ENCODE results near the gene CXCL8.

The CXCL8 gene

GRCh38 chr4:73707269-73707875 lies 33.0 kb upstream of the CXCL8 start:
- DNase-seq (no peak), ATAC-seq (replicated peaks) (no peak)
- no peak overlapping the region for H3K4me3 Mint-ChIP-seq
- H3K27me3 Mint-ChIP-seq, result no peaks in the 10 kb centered on the region
- no peak overlapping the region for H3K27ac Mint-ChIP-seq
- no peaks in the 10 kb centered on the region for H3K36me3 Mint-ChIP-seq (ENCODE audit: insufficient read depth)
- H3K4me1 Mint-ChIP-seq (ENCODE audit: low read depth in 2 of 2), result no peaks in the 10 kb centered on the region
- no peaks in the 10 kb centered on the region for H3K9me3 Mint-ChIP-seq

DNA sequence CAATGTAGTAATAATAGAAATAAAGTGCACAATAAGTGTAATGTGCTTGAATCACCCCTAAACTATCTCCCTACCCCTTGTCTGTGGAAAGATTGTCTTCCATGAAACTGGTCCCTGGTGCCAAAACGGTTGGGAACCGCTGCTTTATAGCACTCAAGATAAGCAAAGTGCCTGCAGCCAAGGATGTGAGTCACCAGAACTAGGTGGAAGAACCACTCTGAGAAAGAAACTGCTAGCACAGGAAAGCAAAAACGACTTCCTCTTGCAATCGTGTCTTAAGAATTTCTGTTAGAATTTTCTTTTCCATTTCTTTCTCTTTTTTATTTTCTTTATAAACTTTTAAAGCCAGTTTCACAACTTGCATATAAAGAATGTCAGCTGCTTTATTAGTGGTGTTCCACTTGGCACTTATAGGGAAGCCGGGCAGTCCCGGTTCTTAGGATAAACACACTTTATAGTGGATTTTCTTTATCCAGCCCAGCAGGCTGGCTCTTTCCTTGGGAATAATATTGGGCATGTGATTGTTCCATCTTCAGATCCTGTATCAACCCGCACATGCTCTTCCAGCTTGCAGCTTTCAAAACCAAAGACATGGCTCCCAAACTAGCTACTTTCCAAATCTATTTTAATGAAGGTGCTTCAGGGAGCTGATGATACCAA lies 32.3 kb upstream of the CXCL8 start:
- Mint-ChIP-seq H3K4me3 (no peak overlapping the region), H3K36me3 (ENCODE audit: insufficient read depth) (no peaks in the 10 kb centered on the region), H3K27me3 (no peaks in the 10 kb centered on the region), H3K4me1 (ENCODE audit: low read depth in 2 of 2) (no peaks in the 10 kb centered on the region), H3K27ac (no peak overlapping the region), H3K9me3 (no peaks in the 10 kb centered on the region)
- ATAC-seq (replicated peaks) (no peak), DNase-seq (no peak)

- Mint-ChIP-seq H3K4me1 (ENCODE audit: low read depth in 2 of 2) (no peaks in the 10 kb centered on the region), H3K9me3 (no peaks in the 10 kb centered on the region), H3K36me3 (ENCODE audit: insufficient read depth) (no peaks in the 10 kb centered on the region), H3K27ac (no peak overlapping the region), H3K27me3 (no peaks in the 10 kb centered on the region), H3K4me3 (no peak overlapping the region)
- ATAC-seq (replicated peaks) (no peak), DNase-seq (no peak)
Measured at GRCh38 chr4:73709451-73710033, 30.8 kb upstream of the CXCL8 start.

- H3K9me3 Mint-ChIP-seq, result no peaks in the 10 kb centered on the region
- no peak overlapping the region for H3K4me3 Mint-ChIP-seq
- H3K27me3 Mint-ChIP-seq, result no peaks in the 10 kb centered on the region
- H3K27ac Mint-ChIP-seq, result no peak overlapping the region
- ATAC-seq (replicated peaks), result no peak
- H3K36me3 Mint-ChIP-seq (ENCODE audit: insufficient read depth), result no peaks in the 10 kb centered on the region
- DNase-seq, result no peak
- H3K4me1 Mint-ChIP-seq (ENCODE audit: low read depth in 2 of 2), result no peaks in the 10 kb centered on the region
Measured at GRCh38 chr4:73710094-73710493, 30.3 kb upstream of the CXCL8 start.

GRCh38 chr4:73711989-73712388 lies 28.4 kb upstream of the CXCL8 start:
- ATAC-seq (replicated peaks), result no peak
- no peak overlapping the region for H3K27ac Mint-ChIP-seq

GRCh38 chr4:73713650-73714049 lies 26.7 kb upstream of the CXCL8 start:
- no peaks in the 10 kb centered on the region for H3K4me1 Mint-ChIP-seq (ENCODE audit: low read depth in 2 of 2)
- no peaks in the 10 kb centered on the region for H3K36me3 Mint-ChIP-seq (ENCODE audit: insufficient read depth)
- ATAC-seq (replicated peaks) (no peak), DNase-seq (no peak)
- H3K27ac Mint-ChIP-seq, result no peak overlapping the region
- no peak overlapping the region for H3K4me3 Mint-ChIP-seq
- no peaks in the 10 kb centered on the region for H3K9me3 Mint-ChIP-seq
- no peaks in the 10 kb centered on the region for H3K27me3 Mint-ChIP-seq

More at GRCh38 chr4:73711989-73712388, 28.4 kb upstream of the CXCL8 start:
- Mint-ChIP-seq H3K27me3 (no peaks in the 10 kb centered on the region), H3K9me3 (no peaks in the 10 kb centered on the region), H3K4me3 (no peak overlapping the region), H3K36me3 (ENCODE audit: insufficient read depth) (no peaks in the 10 kb centered on the region), H3K4me1 (ENCODE audit: low read depth in 2 of 2) (no peaks in the 10 kb centered on the region)
- DNase-seq, result no peak

GRCh38 chr4:73714647-73715046 lies 25.7 kb upstream of the CXCL8 start:
- H3K9me3 Mint-ChIP-seq, result no peaks in the 10 kb centered on the region
- no peak for DNase-seq
- no peaks in the 10 kb centered on the region for H3K36me3 Mint-ChIP-seq (ENCODE audit: insufficient read depth)
- no peak overlapping the region for H3K4me3 Mint-ChIP-seq
- H3K4me1 Mint-ChIP-seq (ENCODE audit: low read depth in 2 of 2), result no peaks in the 10 kb centered on the region
- H3K27ac Mint-ChIP-seq, result no peak overlapping the region
- H3K27me3 Mint-ChIP-seq, result no peaks in the 10 kb centered on the region
- no peak for ATAC-seq (replicated peaks)

DNA sequence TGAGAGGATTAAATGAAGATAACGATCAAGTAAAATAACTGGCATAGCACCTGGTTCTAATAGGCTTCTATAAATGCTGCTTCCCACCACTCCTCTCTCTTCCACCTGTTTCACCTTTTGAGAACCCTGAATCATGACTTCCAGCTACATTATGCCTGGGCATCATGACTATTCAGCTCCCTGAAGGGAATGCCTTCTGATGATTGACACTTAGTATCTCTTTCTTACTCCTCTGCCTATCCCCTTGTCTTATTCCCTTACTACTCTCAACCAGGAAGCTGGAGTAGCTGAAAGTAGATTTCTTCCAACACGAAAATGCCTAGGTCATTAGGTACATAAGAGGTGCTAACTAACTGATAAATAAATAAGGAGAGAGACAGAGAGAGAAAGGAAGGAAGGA lies 24.7 kb upstream of the CXCL8 start:
- Mint-ChIP-seq H3K27me3 (no peaks in the 10 kb centered on the region), H3K27ac (no peak overlapping the region), H3K36me3 (ENCODE audit: insufficient read depth) (no peaks in the 10 kb centered on the region), H3K4me3 (no peak overlapping the region), H3K4me1 (ENCODE audit: low read depth in 2 of 2) (no peaks in the 10 kb centered on the region), H3K9me3 (no peaks in the 10 kb centered on the region)
- ATAC-seq (replicated peaks), result no peak
- DNase-seq, result no peak

DNA sequence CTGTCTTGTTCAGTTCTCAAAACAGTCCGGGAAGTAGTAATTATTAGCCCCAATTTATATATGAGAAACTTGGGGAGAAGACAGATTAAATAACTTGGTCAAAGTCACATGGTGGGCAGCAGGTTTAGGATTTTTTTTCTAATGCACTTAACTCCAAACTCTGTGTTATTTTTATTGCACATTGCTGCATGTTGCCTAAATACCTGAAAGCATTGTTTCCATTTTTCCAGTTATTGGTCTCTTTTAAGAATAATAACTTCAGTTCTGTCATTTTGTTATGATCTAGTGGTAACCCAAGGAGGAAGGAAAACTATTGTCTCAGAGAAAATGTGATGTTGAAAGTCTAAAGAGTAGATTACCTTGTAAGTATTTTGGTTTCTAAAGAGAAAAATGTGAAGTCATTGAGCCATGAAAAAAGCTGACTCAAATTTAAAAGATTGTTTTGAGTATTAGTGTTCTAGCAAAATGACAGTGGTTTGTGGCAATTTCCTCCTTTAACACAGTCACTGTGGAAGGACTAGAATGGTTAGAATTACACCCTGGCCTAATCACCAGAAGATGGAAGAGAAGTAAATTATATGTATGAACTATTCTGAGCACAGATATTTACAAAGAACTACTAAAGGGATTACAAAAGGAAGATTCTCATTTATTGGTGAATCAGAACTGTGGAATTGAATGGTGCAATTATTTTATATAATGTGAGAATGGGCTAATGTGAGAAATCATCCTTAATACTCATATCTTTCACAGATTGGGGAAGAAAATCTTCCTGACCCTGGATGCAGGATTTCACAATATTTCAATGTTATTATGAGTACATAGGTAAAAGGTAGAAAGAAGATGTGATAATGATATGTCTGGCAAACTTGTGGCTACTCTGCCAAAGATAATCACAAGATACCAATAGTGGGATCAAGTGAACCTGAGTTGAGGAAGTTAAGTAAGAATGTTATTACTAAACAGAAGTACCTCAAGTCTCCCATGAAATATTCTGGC lies 21.7 kb upstream of the CXCL8 start:
- H3K4me1 Mint-ChIP-seq (ENCODE audit: low read depth in 2 of 2), result no peaks in the 10 kb centered on the region
- no peaks in the 10 kb centered on the region for H3K36me3 Mint-ChIP-seq (ENCODE audit: insufficient read depth)
- H3K4me3 Mint-ChIP-seq, result no peak overlapping the region
- H3K27ac Mint-ChIP-seq, result no peak overlapping the region
- DNase-seq (no peak), ATAC-seq (replicated peaks) (no peak)
- no peaks in the 10 kb centered on the region for H3K27me3 Mint-ChIP-seq
- H3K9me3 Mint-ChIP-seq, result peaks cover 0 to 2% of the 10 kb centered on the region in 2 donors

GRCh38 chr4:73721435-73721834 lies 18.9 kb upstream of the CXCL8 start:
- Mint-ChIP-seq H3K36me3 (ENCODE audit: insufficient read depth) (no peaks in the 10 kb centered on the region), H3K4me3 (no peak overlapping the region), H3K27ac (no peak overlapping the region), H3K4me1 (ENCODE audit: low read depth in 2 of 2) (no peaks in the 10 kb centered on the region), H3K9me3 (peaks cover 0 to 2% of the 10 kb centered on the region in 2 donors), H3K27me3 (no peaks in the 10 kb centered on the region)
- ATAC-seq (replicated peaks) (no peak), DNase-seq (no peak)

GRCh38 chr4:73721909-73722308 lies 18.5 kb upstream of the CXCL8 start:
- H3K27me3 Mint-ChIP-seq, result no peaks in the 10 kb centered on the region
- H3K27ac Mint-ChIP-seq, result no peak overlapping the region
- ATAC-seq (replicated peaks) (no peak), DNase-seq (no peak)
- H3K4me1 Mint-ChIP-seq (ENCODE audit: low read depth in 2 of 2), result no peaks in the 10 kb centered on the region
- H3K36me3 Mint-ChIP-seq (ENCODE audit: insufficient read depth), result no peaks in the 10 kb centered on the region
- peaks cover 0 to 2% of the 10 kb centered on the region in 2 donors for H3K9me3 Mint-ChIP-seq
- H3K4me3 Mint-ChIP-seq, result no peak overlapping the region

GRCh38 chr4:73723023-73723422 lies 17.3 kb upstream of the CXCL8 start:
- Mint-ChIP-seq H3K27me3 (no peaks in the 10 kb centered on the region), H3K4me1 (ENCODE audit: low read depth in 2 of 2) (no peaks in the 10 kb centered on the region), H3K9me3 (peaks cover 0 to 2% of the 10 kb centered on the region in 2 donors), H3K36me3 (ENCODE audit: insufficient read depth) (no peaks in the 10 kb centered on the region), H3K4me3 (no peak overlapping the region), H3K27ac (no peak overlapping the region)
- no peak for ATAC-seq (replicated peaks)
- DNase-seq, result no peak

- no peaks in the 10 kb centered on the region for H3K4me1 Mint-ChIP-seq (ENCODE audit: low read depth in 2 of 2)
- ATAC-seq (replicated peaks), result no peak
- H3K36me3 Mint-ChIP-seq (ENCODE audit: insufficient read depth), result no peaks in the 10 kb centered on the region
- H3K27ac Mint-ChIP-seq, result no peak overlapping the region
- DNase-seq, result no peak
- H3K27me3 Mint-ChIP-seq, result no peaks in the 10 kb centered on the region
- H3K4me3 Mint-ChIP-seq, result no peak overlapping the region
- H3K9me3 Mint-ChIP-seq, result peaks cover 0 to 2% of the 10 kb centered on the region in 2 donors
Measured at GRCh38 chr4:73723928-73724327, 16.4 kb upstream of the CXCL8 start.
